Midbrain (tissue), 1 donor: ENCODE measurements around the gene THAP7.
"Not testable (repeated sequence)": the region's sequence is repeated elsewhere in the genome, so short reads cannot be mapped to it uniquely, and the experiment has no call there.

Experiments used
- DNase-seq: peaks from one replicate; lab custom pipeline; 2025; lab: John Stamatoyannopoulos, UW

The THAP7 gene, protein sequence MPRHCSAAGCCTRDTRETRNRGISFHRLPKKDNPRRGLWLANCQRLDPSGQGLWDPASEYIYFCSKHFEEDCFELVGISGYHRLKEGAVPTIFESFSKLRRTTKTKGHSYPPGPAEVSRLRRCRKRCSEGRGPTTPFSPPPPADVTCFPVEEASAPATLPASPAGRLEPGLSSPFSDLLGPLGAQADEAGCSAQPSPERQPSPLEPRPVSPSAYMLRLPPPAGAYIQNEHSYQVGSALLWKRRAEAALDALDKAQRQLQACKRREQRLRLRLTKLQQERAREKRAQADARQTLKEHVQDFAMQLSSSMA

DNA sequence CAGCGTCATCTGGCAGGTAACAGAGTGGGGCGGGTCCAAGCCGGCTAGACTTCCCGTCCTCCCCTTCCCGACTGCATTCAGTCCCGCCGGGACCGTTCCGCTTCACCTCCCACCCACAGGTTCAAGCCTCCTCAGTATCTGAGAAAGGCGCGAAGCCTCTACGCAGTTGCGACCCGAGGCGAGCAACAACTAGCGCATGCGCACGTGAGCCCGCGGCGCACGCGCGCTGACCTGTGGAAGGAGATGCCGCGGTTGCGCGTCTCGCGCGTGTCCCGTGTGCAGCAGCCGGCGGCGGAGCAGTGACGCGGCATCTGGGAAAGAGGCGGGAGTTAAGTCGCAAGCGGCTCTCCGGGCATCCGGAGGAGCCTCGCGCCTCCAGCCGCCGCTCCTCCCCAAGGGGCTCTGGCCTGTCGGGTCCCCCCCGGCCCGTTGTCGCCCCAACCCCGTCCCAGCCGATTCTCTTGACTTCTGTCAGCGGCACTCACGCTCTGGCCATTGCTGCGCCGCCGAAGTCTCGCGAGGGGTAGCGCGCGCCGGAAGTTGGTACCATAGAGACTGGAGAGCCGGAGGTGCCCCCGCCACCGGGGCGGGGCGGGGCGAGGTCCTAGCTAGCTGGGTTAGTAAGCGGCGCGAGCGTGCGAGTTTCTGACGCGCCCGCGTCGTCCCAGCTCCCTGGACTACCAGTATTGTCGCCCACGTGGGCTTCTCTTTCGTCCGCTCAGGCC lies at the start of gene THAP7:
TSS of gene THAP7 (minus strand) at position 518 of the 725 bp plus-strand sequence. CDS start at position 311, 207 bp downstream.
- peak; percentile 95 for DNase-seq

DNA sequence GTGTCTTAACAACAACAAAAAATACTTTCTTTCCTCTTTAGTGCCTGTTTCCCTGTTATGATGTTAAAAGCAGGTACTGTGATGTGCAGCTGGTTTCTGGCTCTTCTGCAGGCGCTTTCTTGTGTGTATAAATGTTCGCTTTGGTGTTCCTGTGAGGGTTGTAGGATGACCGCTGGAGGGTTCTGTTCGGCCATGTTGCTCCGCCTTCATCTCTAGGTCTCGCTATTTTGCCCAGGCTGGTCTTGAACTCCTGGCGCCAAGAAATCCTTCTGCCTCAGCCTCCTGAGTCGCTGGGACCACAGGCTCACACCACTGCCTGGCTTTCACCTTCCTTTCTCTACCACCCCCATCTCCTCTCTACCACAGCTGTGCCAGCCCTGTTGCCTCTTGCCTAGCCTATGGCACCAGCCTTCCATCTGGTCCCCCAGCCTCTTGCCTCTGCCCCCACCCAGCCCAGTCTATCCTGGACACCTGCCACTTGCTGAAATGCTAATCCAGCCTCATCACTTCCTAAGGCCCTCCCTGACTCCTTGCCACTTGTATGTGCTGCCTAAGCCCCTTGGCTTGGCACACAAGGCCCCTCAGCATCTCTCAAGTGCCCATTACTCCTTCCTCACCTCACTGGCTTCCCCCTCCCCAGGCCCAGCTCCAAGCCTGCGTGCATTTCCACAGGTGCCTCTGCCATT lies 49.4 kb upstream of the THAP7 start:
- DNase-seq: no peak

DNA sequence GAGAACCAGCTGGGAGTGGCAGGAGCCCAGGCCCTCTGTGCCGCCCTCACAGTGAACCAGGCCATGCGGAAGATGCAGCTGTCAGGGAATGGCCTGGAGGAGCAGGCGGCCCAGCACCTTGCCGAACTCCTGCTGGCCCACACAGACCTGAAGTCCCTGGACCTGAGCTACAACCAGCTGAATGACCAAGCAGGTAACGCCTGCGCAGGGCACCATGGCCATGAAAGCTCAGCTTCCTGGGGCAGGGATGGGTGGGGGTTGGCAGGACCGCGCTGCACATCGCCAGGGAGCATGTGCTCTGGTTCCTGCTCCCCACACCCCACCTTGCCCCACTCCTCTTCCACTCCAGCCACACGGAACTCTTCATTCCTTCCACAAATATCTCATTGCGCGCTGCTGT lies 47.0 kb upstream of the THAP7 start:
- DNase-seq: not testable (repeated sequence)

DNA sequence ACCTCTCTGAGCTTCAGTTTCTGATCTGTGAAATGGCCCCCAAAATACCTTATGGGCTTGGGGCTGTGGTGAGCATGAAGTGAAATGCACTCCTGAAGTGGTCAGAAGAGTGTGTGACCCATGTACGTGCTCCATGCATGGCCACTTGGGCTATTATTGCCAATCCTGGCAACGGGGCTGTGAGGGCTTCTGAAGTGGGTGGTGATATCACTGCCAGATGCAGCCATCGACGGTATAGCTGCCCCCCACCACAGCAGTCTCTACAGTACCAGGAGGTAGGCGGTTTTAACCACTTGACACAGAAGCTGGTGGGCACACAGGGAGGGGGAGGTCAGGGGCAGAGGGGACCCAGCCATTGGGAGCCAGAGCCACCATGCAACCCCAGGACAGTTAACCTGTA lies 46.5 kb upstream of the THAP7 start:
- DNase-seq: not testable (repeated sequence)

DNA sequence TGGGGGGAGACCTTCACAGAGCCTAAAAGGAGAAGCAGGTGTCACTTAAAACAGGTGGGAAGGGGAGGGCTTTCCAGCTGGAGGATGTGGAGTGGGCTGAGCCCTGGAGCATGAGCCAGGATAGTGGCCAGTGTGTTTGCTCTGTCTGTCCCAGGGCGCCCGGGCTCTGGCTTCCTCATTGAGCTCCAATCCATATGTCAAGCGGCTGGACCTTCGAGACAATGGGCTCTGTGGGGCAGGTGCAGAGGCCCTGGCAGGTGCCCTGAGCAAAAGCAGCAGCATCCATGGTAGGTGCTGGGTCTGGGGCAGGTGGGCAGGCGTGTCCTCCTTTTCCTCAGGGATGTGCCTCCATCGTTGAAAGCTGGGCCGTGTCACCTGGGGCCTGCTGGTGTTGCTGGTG lies 45.8 kb upstream of the THAP7 start:
- no peak for DNase-seq

DNA sequence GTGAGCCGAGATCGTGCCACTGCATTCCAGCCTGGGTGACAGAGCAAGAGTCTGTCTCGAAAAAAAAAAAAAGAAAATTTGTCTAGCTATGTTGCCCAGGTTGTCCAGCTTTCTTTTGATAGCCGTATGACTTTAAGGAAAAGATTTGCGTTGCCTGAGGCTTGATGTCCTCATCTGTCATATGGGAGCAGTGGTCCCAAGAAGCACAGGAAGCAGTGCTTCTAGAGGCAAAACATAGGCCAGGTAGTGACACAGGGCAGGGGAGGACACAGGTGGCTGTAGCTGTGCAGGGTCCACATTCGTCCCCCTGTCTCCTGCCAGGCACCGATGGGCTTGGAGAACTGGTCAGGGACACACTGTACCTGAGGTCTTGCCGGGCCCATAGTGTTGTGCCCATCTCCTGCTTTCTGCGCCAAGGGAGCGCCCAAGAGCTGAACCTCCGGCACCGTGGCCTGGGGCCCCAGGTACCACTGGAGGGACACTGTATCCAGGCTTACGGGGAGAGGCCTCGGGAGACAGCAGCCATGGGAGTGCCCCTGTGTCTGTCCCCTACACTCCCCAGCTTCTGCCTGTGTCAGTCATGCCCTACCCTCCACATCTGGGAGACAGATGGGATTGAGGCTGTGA lies 45.2 kb upstream of the THAP7 start:
- no peak for DNase-seq

DNA sequence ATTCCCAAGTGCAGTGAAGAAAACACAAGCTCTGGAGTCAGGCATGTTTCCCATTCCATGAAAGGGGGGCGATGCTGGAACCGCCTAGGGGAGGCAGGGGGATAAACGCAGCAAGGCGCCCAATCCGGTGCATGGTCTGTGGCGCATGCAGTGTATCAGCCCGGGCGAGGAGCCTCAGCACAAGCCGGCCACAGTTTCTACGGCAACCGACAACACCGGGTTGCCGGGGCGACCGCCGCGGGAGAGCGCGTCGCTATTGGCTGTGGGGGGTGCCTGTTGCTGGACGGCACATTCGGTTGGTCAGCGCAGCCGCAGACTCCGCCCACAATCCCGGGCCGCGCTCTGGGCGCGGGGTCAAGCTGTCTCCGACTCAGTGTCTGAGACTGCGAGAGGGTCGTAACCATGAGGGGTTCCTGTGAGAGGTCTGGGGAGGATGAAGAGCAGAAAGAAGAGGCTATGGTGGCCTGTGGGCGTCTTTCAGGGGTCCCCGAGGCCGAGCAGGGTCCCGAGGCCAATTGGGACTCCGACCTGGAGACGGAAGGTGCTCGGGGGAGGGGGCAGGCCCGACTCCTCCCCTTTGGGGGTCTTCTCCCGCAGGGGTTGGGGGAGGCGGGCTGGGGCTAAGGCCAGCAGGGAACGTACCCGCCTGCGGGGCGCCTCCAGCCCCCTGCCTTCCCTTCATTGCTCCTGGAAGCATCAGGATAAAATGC lies 43.8 kb upstream of the THAP7 start, which contains the start of gene LRRC74B:
TSS of gene LRRC74B (plus strand) at position 362 of the 710 bp plus-strand sequence. CDS start at position 403, 41 bp downstream.
- DNase-seq: peak; percentile 82

DNA sequence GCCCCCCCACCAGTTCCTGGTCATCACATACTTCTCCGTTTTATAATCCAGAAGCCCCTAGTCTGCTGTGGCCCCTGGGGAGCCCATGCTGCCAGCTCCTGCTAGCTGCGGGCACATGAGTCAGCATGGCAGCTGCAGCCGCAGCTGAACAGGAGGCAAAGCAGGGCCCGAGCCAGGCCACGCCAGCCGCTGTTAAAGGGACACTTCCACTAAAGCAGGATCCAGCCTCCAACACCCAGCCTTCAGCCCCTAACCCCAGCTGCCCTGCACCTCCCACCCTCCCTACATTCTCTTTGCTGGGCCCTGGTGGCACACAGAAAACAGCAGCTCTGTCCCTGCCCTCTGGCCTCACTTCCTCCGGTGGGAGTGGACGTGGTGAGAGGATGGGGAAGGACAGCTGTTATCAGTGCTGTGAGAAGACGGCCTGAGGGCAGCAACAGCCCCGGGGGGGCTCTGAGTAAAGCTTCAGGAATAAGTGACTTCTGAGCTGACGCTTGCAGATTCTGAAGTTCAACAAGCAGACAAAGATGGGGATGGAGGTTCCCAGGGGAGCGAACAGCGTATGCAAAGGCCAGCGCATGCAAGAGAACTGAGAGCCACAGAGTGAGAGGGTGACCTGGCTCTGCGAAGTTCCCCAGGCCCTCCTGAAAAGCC lies 43.1 kb upstream of the THAP7 start:
- DNase-seq: peak; percentile 1

DNA sequence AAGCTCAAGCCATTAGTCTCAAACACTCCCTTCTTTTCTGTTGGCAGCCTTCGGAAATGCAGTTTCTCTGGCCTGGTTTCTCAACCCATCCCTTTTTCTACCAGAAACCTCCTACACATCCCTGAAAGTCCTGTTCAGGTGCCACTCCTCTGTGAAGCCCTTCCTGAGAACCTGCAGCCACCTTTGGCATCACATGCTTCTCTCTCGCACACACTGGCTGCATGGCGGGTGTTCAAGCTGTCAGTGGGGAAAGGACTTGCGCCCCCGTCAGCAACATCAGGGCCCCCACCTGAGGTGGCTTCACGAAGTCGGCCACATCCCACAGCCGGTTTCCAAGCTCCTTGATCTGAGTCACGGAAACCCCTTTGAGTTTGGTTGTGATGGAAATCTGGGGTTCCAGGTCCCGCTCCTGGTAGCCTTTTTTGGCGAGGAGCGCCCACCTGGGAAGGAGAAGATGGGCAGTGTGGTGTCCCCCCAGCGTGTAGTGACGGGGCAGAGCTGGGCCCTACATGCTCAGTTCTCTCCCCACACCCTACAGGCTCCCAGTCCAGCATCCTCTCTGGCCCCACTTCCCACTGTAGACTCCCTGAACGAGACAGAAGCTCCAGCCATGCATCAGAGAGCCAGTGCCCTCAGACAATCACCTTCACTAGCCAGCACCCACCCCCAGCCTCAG lies 42.1 kb upstream of the THAP7 start:
- no peak for DNase-seq

DNA sequence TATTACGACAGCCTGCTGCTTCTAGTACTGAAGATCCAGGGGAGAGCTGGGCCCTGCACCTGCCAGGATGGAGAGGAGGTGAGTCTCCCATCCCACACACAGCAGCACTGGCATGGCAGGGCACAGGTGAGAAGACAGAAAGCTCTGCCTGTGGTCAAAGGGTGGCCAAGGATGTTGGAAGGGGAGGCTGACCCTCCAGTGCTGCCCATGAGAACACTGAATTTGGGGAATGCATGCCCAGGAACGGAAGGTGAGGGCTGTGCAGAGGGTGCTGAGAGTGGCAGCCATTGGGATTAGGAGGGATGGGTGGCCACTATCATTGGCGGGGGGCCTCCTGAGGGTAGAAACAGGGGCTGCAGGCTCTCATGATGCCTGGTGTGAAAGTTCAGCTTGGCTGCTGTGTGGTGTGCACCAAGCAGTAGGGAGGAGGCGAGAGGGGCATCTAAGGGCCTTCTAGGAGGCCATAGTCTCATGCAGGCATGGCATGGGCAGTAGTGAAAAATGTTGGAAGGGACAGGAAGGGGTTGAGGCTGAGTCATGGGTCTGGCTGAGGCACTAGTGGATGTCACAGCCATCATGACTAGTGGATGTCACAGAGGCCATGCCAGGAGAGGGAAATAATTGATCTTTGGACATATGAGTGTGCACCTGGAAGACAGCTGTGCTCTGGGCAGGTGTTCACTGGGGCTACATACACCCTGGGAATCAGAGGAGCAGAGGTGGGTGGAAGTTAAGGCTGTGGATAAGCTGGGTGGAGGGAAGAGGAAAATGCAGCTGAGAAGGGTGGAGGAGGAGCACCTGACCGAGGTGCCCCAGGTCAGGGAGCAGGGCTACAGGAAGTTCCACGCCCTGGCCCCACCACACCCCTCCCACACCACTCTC lies 41.3 kb upstream of the THAP7 start:
- DNase-seq: no peak

DNA sequence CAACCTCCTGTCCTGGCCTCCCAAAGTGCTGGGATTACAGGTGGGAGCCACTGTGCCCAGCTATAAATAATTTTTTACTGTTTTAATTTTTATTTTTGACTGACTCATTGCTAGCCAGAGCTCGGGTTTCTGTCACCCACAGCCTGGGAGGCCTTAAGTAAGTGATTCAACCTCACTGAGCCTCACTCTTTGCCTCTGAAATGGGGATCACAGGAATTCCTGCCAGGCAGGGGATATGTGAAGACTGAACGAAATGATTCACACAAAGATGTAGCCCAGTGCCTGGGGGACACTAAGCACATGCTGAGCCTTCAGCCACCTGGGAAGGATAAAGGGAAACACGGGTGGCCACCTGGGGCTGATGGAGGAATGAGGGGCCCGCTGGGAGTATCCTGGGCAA lies 40.0 kb upstream of the THAP7 start:
- no peak for DNase-seq

DNA sequence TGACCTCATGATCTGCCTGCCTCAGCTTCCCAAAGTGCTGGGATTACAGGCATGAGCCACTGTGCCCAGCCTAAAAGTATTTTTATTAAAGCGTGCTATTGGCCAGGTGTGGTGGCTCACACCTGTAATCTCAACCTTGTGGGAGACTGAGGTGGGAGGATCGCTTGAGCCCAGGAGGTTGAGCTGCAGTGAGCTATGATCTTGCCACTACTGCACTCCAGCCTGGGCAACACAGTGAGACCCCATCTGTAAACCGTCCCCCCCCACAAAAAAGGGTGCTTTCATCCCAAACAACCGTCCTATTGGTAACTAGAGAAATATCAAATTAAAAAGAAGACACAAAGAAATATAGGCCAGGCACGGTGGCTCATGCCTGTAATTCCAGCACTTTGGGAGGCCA lies 37.2 kb upstream of the THAP7 start:
- not testable (repeated sequence) for DNase-seq

DNA sequence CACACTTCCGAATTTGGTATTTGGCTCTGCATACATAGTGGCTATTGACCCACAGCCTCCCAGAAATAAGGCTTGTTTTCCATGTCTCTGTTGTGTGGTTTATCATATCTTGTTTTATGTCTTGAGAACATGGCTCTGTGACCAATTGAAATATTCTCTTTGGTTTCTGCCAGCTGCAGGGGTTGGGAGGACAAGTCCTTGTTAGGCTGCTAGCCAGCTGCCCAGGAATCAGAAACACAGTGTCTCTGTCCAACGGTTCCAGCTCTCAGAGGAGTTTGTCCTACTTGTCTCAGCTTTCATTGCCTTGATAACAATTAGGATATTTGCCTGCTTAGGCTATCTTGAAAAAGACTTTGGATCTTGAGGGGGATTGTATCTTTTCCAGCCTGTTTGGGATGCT lies 36.5 kb upstream of the THAP7 start:
- no peak for DNase-seq

DNA sequence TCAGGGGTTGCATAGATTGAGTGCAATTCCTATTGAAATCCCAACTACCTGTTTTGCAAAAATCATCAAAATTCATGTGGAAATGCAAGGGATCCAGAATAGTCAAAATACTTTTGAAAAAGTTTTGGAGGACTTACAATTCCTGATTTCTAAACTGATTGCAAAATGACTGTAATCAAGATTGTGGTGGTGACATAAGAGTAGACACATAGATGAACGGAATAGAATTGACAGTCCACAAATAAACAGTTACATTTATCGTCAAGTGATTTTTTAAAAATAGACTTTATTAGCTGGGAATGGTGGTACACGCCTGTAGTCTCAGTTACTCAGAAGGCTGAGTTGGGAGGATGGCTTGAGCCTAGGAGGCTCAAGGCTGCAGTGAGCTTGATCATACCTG lies 33.1 kb upstream of the THAP7 start:
- DNase-seq: no peak

DNA sequence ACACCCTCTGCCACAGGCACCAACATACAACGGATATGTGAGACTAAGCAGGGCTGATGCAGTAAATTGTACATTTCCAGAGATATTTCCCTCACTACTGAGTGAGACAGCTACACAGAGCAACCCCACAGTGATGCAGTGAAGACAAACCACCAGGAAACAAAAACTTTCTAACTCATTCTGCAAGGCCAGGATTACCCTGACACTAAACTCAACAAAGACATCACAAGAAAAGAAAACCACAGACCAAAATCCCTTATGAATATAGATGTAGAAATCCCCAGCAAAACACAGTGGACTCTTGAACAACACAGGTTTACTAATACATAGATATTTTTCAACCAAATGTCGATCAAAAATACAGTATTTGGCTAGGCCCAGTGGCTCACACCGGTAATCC lies 32.0 kb upstream of the THAP7 start:
- no peak for DNase-seq

DNA sequence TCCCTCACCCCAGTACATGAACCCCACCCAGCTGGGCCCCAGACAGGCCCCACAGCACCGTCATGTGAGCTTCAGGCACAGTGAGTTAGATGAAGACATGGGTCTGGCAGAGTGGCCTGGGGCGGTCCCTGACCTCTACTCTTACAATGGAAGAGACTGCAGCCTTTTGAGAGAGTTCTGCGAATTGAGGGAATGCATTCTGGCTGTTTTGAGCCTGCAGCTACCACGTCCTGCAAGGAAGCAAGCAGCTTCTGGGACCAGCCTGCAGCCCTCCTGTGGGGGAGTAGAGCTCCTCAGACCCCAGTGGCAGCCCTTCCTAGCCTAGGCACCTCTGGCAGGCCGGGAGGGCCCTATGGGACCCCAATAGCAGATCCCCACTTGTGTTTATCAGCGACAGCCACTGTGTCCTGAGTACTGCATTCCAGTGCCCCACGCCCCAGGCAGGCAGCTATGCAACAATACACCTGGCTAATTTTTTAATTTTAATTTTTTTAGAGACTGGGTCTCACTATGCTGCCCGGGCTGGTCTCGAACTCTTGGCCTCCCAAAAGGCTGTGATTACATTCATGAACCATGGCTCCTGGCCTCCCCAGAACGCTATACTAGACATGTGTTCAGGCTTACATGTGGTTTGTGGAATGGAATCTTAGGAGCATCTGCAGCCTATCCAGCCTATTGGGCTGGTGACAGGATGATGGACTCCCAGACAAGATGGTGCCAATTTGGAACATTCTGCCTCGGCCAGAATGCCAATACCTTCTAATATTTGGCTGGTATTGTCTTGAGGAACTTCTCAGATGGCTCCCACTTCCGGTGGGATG lies 31.2 kb upstream of the THAP7 start:
- DNase-seq: no peak

DNA sequence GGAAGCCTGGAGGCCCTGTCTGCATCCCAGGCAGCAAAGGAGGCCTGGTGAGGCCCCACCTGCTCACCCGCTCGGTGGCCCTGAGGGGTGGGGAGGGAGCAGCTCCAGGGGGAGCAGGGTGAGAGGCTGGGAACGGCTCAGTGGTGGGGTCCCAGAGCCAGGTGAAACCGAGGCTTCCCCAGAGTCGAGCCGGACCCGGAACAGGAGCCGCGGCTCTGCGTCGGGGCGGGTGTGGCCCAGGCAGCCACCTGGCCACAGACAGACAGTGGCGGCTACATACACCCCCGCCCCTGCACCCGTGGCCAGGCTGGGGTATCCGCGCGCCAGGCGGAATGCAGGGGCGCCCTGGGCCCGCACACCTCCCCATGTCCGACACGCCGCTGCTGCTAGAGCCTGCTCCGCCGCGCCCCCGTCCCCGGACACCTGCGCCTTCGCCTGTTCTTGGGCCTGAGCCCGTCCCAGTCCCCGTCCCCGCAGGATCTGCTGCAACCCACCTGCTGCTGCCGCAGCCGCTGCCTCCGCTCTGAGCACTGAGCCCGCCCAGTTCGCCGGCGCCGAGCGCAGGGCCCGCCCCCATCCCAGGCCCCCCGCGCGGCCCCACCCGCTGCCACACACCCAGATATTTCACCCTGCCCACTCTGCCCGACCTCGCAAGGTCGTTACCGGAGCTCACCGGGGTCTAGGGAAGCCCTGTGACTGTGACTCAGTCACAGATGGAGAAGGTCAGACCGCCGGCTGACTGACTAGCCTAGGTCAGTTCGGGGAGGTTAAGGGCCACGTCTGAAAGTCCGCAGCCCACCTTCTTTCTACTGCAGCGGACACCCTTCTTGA lies 30.3 kb upstream of the THAP7 start, which contains the start of gene SLC7A4:
TSS of gene SLC7A4 (minus strand) at position 525 of the 831 bp plus-strand sequence. CDS start 749 bp downstream, outside the sequence.
- no peak for DNase-seq
